SK-N-MC (cell line): ENCODE measurements around the gene DTNA.

Experiments
- EZH2 ChIP-seq: fragments of 200-600 bp; sonication (generic); IDR thresholded peaks from one replicate; pipeline ENCODE4 v1.6.1; 2017; ENCODE audit warnings: antibody characterized with exemption
- FOXP2 ChIP-seq: optimal IDR thresholded peaks from 2 replicates; pipeline ENCODE3; 2011; ENCODE audit warnings: mild to moderate bottlenecking, moderate library complexity; ENCODE audit not compliant: insufficient read depth; ENCODE audit errors: extremely low read length, control extremely low read depth
- POLR2AphosphoS5 ChIP-seq: IDR thresholded peaks from 2 replicates; pipeline ENCODE4 v1.6.1; 2012; ENCODE audit warnings: mild to moderate bottlenecking, low read depth, low read length, borderline replicate concordance

DNA sequence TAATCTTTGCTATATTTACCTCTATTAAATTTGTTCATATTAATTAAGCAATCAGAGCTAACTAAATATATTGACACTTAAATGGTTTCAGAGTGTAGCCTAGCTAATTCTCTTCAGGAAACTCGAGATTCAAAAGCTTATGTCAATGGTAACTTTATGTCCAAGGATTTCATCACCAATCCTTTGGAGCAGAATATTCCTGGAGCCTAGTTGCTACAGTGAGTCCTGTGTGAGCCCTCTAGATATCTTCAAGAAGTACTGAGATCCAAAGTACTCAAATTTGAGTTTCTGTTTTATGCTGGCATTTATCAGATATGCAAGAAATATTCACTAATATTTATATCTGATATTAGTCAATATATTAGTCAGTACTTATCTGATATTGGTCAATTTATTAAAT lies 31.3 kb downstream of the DTNA start:
- TF ChIP-seq FOXP2 (no peak), POLR2AphosphoS5 (no peak), EZH2 (no peak)
